ENCODE results near the gene SGCD. TPM values are rescaled to one million over a fixed set of nuclear protein-coding genes. Genes with fewer than 3 reads are reported as not detected.

The SGCD gene
- total and polyA plus RNA-seq, 12 donors, result 1.0 to 30.4 (median 9.4) TPM

GRCh38 chr5:156800929-156801328 lies 474.0 kb downstream of the SGCD start:
- 56 to 70% (median 67%) methylated on average over 3 of the region's 3 CpGs for WGBS, 4 donors
- intact Hi-C loops (cut with DNase I), result no loop called here

DNA sequence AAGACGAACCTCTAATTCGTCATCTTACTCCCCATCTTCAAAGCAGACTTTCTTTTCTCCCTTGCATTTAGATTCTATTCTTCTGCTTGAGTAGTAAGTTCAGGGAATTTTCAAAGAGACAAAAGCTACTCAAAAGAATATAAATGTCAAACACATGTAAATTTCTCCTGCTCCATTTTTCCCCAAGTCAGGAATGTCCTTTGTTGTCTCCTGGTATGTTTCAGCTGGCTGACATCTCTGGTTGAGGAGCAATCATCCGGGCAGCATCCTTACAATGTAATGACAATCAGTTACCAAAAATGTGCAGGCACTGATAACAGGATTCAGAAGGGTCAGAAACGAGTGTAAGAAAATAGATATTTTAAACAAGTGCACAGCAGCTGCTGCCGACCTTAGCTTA lies 475.5 kb downstream of the SGCD start:
- H3K27ac ChIP-seq, result no peak overlapping the region
- WGBS, 4 donors, result 63 to 76% (median 71%) methylated on average over 5 of the region's 5 CpGs
- intact Hi-C loops (cut with DNase I), result no loop called here
- DNase-seq, result no peak
- no peak overlapping the region for H3K4me3 ChIP-seq
- no peaks in the 10 kb centered on the region for H3K27me3 ChIP-seq
- TF ChIP-seq CTCF (IDR thresholded peaks at IDR 0.05) (no peak), POLR2A (IDR thresholded peaks at IDR 0.05) (no peak)
- H3K36me3 ChIP-seq (replicated peaks in 1 of 2), result no peaks in the 10 kb centered on the region
- H3K4me1 ChIP-seq (replicated peaks in 1 of 2), result no peaks in the 10 kb centered on the region
- no peaks in the 10 kb centered on the region for H3K9me3 ChIP-seq (replicated peaks in 1 of 3)

More at GRCh38 chr5:156800929-156801328, 474.0 kb downstream of the SGCD start:
- H3K4me1 ChIP-seq (replicated peaks in 1 of 2), result no peaks in the 10 kb centered on the region
- H3K27me3 ChIP-seq, result no peaks in the 10 kb centered on the region
- H3K4me3 ChIP-seq, result no peak overlapping the region
- TF ChIP-seq POLR2A (IDR thresholded peaks at IDR 0.05) (no peak), CTCF (IDR thresholded peaks at IDR 0.05) (no peak)
- no peaks in the 10 kb centered on the region for H3K36me3 ChIP-seq (replicated peaks in 1 of 2)
- no peaks in the 10 kb centered on the region for H3K9me3 ChIP-seq (replicated peaks in 1 of 3)
- H3K27ac ChIP-seq, result no peak overlapping the region
- DNase-seq, result no peak

- TF ChIP-seq CTCF (IDR thresholded peaks at IDR 0.05), result no peak
- H3K4me3 ChIP-seq, result no peak overlapping the region
- no peak overlapping the region for H3K27ac ChIP-seq
- no peaks in the 10 kb centered on the region for H3K4me1 ChIP-seq (replicated peaks in 1 of 2)
- no peaks in the 10 kb centered on the region for H3K27me3 ChIP-seq
- WGBS, 4 donors, result 51 to 74% (median 69%) methylated on average over 2 of the region's 2 CpGs
- no peaks in the 10 kb centered on the region for H3K9me3 ChIP-seq (replicated peaks in 1 of 3)
- DNase-seq, result no peak
- intact Hi-C loops (cut with DNase I), result no loop called here
- no peaks in the 10 kb centered on the region for H3K36me3 ChIP-seq (replicated peaks in 1 of 2)
Measured at GRCh38 chr5:156803404-156803803, 476.4 kb downstream of the SGCD start.

DNA sequence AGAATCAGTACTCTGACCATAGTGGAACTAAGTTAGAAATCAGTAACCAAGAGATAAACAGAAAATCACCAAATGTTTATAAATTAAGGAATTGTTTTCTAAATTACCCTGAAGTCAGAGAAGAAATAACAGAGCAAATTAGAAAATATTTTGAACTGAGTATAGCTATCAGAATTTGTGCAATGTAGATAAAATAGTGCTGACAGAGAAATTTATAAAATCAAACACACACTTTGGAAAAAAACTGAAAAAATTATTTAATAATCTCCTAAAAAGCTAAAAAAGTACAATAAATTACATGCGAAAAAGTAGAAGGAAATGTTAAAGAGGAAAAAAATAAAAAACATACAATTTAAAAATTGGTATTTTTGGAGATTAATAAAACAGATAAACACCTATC lies 486.0 kb downstream of the SGCD start:
- intact Hi-C loops (cut with DNase I), result no loop called here
- TF ChIP-seq POLR2A (IDR thresholded peaks at IDR 0.05), result no peak
- TF ChIP-seq CTCF (IDR thresholded peaks at IDR 0.05), result no peak
- Histone ChIP-seq H3K36me3 (replicated peaks in 1 of 2) (no peaks in the 10 kb centered on the region), H3K27ac (no peak overlapping the region), H3K4me1 (replicated peaks in 1 of 2) (no peaks in the 10 kb centered on the region), H3K4me3 (no peak overlapping the region), H3K27me3 (no peaks in the 10 kb centered on the region), H3K9me3 (replicated peaks in 1 of 3) (no peaks in the 10 kb centered on the region)
- DNase-seq, result no peak
- WGBS, 4 donors, result 78 to 92% (median 84%) methylated on average over 1 of the region's 1 CpG
